Esophagus squamous epithelium (tissue), 4 donors: ENCODE measurements around the gene CAMTA1.

Experiments
- POLR2A ChIP-seq, 4 donors: fragments of 450-650 bp; IDR thresholded peaks; one replicate each; pipeline ENCODE4 v1.6.1; 2017; ENCODE audit warnings: antibody characterized with exemption in 4 of 4, mild to moderate bottlenecking in 4 of 4, moderate library complexity in 3 of 4
- TF ChIP-seq, protein P1 (sequence below), 6 experiments: fragments of 450-650 bp in 4 of 6; fragments of 200-600 bp in 2 of 6; sonication (generic) in 2 of 6; IDR thresholded peaks; one replicate each; pipeline ENCODE4 v1.5.1; 2016 to 2019; ENCODE audit warnings: antibody characterized with exemption in 6 of 6, mild to moderate bottlenecking in 4 of 6, moderate library complexity in 4 of 6

GRCh38 chr1:7705908-7706216 is 920.6 kb downstream of the CAMTA1 start:
- no peak for TF ChIP-seq POLR2A (IDR thresholded peaks at IDR 0.05)
- TF ChIP-seq, protein P1, sequence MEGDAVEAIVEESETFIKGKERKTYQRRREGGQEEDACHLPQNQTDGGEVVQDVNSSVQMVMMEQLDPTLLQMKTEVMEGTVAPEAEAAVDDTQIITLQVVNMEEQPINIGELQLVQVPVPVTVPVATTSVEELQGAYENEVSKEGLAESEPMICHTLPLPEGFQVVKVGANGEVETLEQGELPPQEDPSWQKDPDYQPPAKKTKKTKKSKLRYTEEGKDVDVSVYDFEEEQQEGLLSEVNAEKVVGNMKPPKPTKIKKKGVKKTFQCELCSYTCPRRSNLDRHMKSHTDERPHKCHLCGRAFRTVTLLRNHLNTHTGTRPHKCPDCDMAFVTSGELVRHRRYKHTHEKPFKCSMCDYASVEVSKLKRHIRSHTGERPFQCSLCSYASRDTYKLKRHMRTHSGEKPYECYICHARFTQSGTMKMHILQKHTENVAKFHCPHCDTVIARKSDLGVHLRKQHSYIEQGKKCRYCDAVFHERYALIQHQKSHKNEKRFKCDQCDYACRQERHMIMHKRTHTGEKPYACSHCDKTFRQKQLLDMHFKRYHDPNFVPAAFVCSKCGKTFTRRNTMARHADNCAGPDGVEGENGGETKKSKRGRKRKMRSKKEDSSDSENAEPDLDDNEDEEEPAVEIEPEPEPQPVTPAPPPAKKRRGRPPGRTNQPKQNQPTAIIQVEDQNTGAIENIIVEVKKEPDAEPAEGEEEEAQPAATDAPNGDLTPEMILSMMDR (IDR thresholded peaks at IDR 0.05), result no peak
